Measurements from ENCODE around the gene TSKU. TPM values are rescaled to one million over a fixed set of nuclear protein-coding genes. Genes with fewer than 3 reads are reported as not detected.
"Not testable (repeated sequence)": the region's sequence is repeated elsewhere in the genome, so short reads cannot be mapped to it uniquely, and the experiment has no call there.

The TSKU gene
- total RNA-seq, 1 donor from 2014 or later: 29.9 TPM

DNA sequence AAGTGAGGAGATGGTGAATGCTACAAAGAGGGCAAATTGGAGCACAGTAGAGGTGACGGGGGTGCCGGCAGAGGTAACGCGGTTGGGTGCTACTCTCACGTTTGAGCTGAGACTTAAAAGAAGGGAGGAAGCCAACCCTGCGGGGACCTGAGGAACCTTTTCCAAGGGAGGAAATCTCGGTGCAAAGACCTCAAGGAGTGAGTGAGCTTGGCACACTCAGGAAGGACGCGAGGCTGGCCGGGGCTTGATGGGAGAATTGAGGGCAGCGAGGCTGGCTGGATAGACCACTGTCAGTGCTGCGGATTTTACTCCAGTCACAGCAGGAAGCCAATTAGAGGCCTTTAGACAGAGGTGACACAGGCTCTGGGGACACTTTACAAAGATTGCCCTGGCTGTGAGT, 25.0 kb downstream of the TSKU start:
- no peak for DNase-seq (ENCODE audit: low spot score)
- Mint-ChIP-seq H3K9me3 (ENCODE audit: unreplicated experiment) (no peaks in the 10 kb centered on the region), H3K36me3 (ENCODE audit: low read depth, unreplicated experiment) (no peaks in the 10 kb centered on the region), H3K4me3 (ENCODE audit: unreplicated experiment) (no peak overlapping the region), H3K27me3 (ENCODE audit: unreplicated experiment) (peaks cover 9% of the 10 kb centered on the region), H3K27ac (ENCODE audit: unreplicated experiment) (no peak overlapping the region), H3K4me1 (ENCODE audit: unreplicated experiment) (peaks cover 17% of the 10 kb centered on the region)
- TF ChIP-seq, protein P1, sequence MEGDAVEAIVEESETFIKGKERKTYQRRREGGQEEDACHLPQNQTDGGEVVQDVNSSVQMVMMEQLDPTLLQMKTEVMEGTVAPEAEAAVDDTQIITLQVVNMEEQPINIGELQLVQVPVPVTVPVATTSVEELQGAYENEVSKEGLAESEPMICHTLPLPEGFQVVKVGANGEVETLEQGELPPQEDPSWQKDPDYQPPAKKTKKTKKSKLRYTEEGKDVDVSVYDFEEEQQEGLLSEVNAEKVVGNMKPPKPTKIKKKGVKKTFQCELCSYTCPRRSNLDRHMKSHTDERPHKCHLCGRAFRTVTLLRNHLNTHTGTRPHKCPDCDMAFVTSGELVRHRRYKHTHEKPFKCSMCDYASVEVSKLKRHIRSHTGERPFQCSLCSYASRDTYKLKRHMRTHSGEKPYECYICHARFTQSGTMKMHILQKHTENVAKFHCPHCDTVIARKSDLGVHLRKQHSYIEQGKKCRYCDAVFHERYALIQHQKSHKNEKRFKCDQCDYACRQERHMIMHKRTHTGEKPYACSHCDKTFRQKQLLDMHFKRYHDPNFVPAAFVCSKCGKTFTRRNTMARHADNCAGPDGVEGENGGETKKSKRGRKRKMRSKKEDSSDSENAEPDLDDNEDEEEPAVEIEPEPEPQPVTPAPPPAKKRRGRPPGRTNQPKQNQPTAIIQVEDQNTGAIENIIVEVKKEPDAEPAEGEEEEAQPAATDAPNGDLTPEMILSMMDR (IDR thresholded peaks at IDR 0.05; ENCODE audit: unreplicated experiment): no peak

DNA sequence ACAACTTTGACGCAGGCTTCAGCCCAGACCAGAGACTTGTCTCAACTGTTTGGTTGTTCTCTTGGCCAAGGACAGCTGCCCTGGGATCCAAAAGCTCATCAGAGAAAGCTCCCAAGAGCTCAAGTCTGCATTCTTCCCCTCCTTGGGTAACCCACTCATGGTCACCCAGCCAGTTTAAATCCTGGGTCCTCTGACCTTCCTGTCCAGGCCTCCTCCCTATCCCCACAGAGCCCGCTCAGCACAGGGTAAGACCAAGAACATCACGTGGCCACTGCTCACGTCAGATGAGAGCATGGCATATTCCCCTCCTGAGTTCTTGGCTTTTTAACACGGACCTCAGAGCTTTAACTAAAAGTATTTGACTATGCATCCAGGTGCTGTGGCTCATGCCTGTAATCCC, 25.8 kb downstream of the TSKU start:
- Mint-ChIP-seq H3K4me3 (ENCODE audit: unreplicated experiment) (no peak overlapping the region), H3K27me3 (ENCODE audit: unreplicated experiment) (peaks cover 10% of the 10 kb centered on the region), H3K36me3 (ENCODE audit: low read depth, unreplicated experiment) (no peaks in the 10 kb centered on the region), H3K27ac (ENCODE audit: unreplicated experiment) (no peak overlapping the region), H3K9me3 (ENCODE audit: unreplicated experiment) (no peaks in the 10 kb centered on the region), H3K4me1 (ENCODE audit: unreplicated experiment) (peaks cover 17% of the 10 kb centered on the region)
- TF ChIP-seq, protein P1 (IDR thresholded peaks at IDR 0.05; ENCODE audit: unreplicated experiment): no peak
- no peak for DNase-seq (ENCODE audit: low spot score)

DNA sequence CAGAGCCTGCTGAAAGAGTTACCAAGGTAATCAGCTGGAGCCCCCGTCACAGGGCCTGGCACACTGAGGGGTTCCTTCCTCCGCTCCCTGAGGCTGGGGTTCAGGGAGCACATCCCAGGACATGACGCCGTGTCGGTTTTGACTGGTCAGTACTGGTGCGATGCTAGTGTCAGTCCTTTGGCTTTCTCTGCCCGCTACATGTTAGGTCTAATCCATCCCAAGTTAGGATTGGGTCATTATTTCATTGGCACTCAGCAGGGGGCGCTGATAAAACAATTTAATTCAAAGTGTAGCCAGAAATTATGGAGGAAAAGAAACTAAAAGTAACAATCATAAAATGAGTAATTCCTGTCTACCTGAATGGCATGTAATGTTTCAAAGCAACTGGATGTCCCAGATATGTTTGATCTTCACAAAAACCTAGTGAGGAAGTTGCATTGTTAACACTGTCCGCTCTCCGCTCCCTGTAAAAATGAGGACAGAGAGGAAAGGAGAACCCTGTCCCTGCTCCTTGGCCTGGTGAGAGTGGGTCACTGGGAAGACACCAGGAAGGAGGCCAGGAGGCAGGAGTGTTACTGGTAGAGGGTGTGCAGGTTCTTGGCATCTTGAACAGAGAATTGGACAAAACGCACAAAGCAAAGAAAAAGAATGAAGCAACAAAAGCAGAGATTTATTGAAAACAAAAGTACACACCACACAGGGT, 27.1 kb downstream of the TSKU start:
- no peaks in the 10 kb centered on the region for H3K9me3 Mint-ChIP-seq (ENCODE audit: unreplicated experiment)
- peaks cover 17% of the 10 kb centered on the region for H3K4me1 Mint-ChIP-seq (ENCODE audit: unreplicated experiment)
- H3K27me3 Mint-ChIP-seq (ENCODE audit: unreplicated experiment): peaks cover 10% of the 10 kb centered on the region
- H3K27ac Mint-ChIP-seq (ENCODE audit: unreplicated experiment): no peak overlapping the region
- TF ChIP-seq, protein P1 (IDR thresholded peaks at IDR 0.05; ENCODE audit: unreplicated experiment): peak; percentile 57
- H3K36me3 Mint-ChIP-seq (ENCODE audit: low read depth, unreplicated experiment): no peaks in the 10 kb centered on the region
- H3K4me3 Mint-ChIP-seq (ENCODE audit: unreplicated experiment): no peak overlapping the region
- peak; percentile 47 for DNase-seq (ENCODE audit: low spot score)

DNA sequence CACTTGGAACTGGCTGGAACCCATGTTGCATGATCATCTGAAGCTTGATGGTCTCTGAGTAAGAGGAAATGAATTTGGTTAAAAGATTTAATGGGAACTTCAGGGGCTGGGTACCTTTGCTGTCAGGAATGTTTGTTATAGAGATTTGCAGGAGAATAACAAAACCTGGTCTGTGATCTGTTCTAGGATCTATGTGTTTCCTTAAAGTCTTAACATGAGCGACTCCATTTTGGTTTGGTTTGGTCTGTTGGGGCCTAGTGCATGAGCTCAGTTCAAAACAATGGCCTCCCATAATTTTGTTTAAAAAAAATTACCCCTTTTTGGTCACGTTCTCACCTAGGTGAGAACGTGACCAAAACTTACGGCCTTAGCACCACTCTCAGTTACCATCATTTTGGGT, 28.1 kb downstream of the TSKU start:
- no peak for DNase-seq (ENCODE audit: low spot score)
- Mint-ChIP-seq H3K27me3 (ENCODE audit: unreplicated experiment) (peaks cover 9% of the 10 kb centered on the region), H3K4me3 (ENCODE audit: unreplicated experiment) (no peak overlapping the region), H3K4me1 (ENCODE audit: unreplicated experiment) (peaks cover 10% of the 10 kb centered on the region), H3K9me3 (ENCODE audit: unreplicated experiment) (no peaks in the 10 kb centered on the region), H3K27ac (ENCODE audit: unreplicated experiment) (no peak overlapping the region), H3K36me3 (ENCODE audit: low read depth, unreplicated experiment) (peaks cover 6% of the 10 kb centered on the region)
- TF ChIP-seq, protein P1 (IDR thresholded peaks at IDR 0.05; ENCODE audit: unreplicated experiment): no peak

DNA sequence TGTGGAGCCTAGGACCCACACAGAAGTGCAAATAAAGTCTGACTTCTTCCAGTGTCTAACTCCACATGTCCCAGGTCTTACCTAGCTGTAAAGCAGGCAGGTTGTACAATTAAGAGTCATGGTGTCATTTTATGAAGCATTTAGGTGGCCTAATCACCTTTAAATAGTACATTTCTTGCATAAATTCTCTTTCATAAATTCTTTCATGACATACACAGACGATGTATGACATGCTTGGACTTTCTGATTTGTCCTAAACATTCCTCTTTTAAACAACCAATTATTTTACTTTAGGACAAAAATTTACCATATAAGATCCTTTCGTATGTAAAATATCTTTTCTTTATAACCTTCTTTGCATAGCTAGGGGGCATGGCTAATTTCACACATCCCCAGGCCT, 31.3 kb downstream of the TSKU start:
- Mint-ChIP-seq H3K36me3 (ENCODE audit: low read depth, unreplicated experiment) (peaks cover 9% of the 10 kb centered on the region), H3K4me3 (ENCODE audit: unreplicated experiment) (no peak overlapping the region), H3K4me1 (ENCODE audit: unreplicated experiment) (peaks cover under 1% of the 10 kb centered on the region), H3K27me3 (ENCODE audit: unreplicated experiment) (peaks cover 4% of the 10 kb centered on the region), H3K27ac (ENCODE audit: unreplicated experiment) (no peak overlapping the region), H3K9me3 (ENCODE audit: unreplicated experiment) (peaks cover 1% of the 10 kb centered on the region)
- DNase-seq (ENCODE audit: low spot score): no peak
- TF ChIP-seq, protein P1 (IDR thresholded peaks at IDR 0.05; ENCODE audit: unreplicated experiment): no peak

DNA sequence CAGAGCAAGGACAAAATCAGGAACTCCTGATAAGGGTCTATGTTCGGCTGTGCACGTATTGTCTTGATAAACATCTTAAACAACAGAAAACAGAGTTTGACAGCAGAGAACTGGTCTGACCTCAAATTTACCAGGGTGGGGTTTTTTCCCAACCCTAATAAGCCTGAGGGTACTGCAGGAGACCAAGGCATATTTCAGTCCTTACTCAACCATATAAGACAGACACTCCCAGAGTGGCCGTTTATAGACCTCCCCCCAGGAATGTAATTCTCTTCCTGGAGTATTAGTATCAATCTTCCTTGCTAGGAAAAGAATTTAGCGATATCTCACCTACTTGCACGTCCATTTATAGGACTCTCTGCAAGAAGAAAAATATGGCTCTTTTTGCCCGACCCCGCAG, 32.5 kb downstream of the TSKU start:
- not testable (repeated sequence) for H3K4me1 Mint-ChIP-seq (ENCODE audit: unreplicated experiment); DNase-seq (ENCODE audit: low spot score); H3K27ac Mint-ChIP-seq (ENCODE audit: unreplicated experiment); H3K4me3 Mint-ChIP-seq (ENCODE audit: unreplicated experiment); H3K27me3 Mint-ChIP-seq (ENCODE audit: unreplicated experiment); H3K9me3 Mint-ChIP-seq (ENCODE audit: unreplicated experiment)
- H3K36me3 Mint-ChIP-seq (ENCODE audit: low read depth, unreplicated experiment): peaks cover 18% of the 10 kb centered on the region

Measured in endothelial cell (in vitro differentiated cells).